GM12878 (cell line): Measurements from ENCODE around the gene MEF2C. TPM values are rescaled to one million over a fixed set of nuclear protein-coding genes. Genes with fewer than 3 reads are reported as not detected.

Experiments
- ATAC-seq: fragments of 200-7000 bp; cut with Tn5 transposase; 3 replicates; pipeline ENCODE4 v1.9.1; 2020; ENCODE audit warnings: mild to moderate bottlenecking, moderate library complexity
- BruUV-seq: library from RNA; stranded (reverse); fragments of 400-500 nt; replicated peaks from 2 replicates; lab custom pipeline; 2021; lab: Mats Ljungman, UMichigan
- CTCF ChIA-PET: fragments of 300-600 bp; sonication (Branson Sonifier 250); formaldehyde crosslinking; extraction: SDS; loops from one replicate; lab custom pipeline; 2021; ENCODE audit warnings: inconsistent platforms; lab: Yijun Ruan, JAX
- POLR2A ChIA-PET: fragments of 350-600 bp; formaldehyde crosslinking; extraction: SDS; loops from one replicate; lab custom pipeline; 2021; ENCODE audit warnings: inconsistent platforms; lab: Charles Lee
- RAD21 ChIA-PET: fragments of 300-600 bp; sonication (Branson Sonifier 250); formaldehyde crosslinking; loops from one replicate; lab custom pipeline; 2023; ENCODE audit warnings: antibody characterized with exemption; ENCODE audit not compliant: unreplicated experiment; lab: Charles Lee
- SMC1A ChIA-PET: fragments of 300-600 bp; sonication (Branson Sonifier 250); formaldehyde crosslinking; loops from one replicate; lab custom pipeline; 2023; ENCODE audit not compliant: unreplicated experiment, uncharacterized antibody; lab: Charles Lee
- DNase-seq: peaks from one replicate; pipeline ENCODE4 v3.0.0-alpha.2; 2011; ENCODE audit warnings: low read depth, low spot score
- FAIRE-seq: peaks from 3 replicates; lab custom pipeline; 2011; peaks lifted over from hg19 to GRCh38; lab: Jason Lieb, UNC
- H2AFZ ChIP-seq: 2 replicates; pipeline ENCODE4 v1.6.0; 2011; ENCODE audit warnings: low read depth, low read length, control low read depth; ENCODE audit not compliant: control insufficient read depth
- H3K27ac ChIP-seq: 2 replicates; pipeline ENCODE4 v1.5.1; 2011; ENCODE audit warnings: control low read depth; ENCODE audit not compliant: control insufficient read depth, insufficient read depth
- H3K27me3 ChIP-seq, 2 experiments: replicated peaks in 1 of 2; 2 replicates each; pipeline versions ENCODE4 v1.6.0 to v1.6.1; 2011; ENCODE audit warnings: low read length in 1 of 2; ENCODE audit not compliant: control insufficient read depth in 2 of 2, insufficient read depth in 2 of 2
- H3K36me3 ChIP-seq, 2 experiments: 2 replicates each; pipeline ENCODE4 v1.5.1; 2011; ENCODE audit warnings: low read length in 1 of 2; ENCODE audit not compliant: control insufficient read depth in 2 of 2, insufficient read depth in 2 of 2
- H3K4me1 ChIP-seq: 2 replicates; pipeline ENCODE4 v1.6.1; 2011; ENCODE audit warnings: mild to moderate bottlenecking, low read length, moderate library complexity, mixed read lengths; ENCODE audit not compliant: control insufficient read depth, insufficient read depth
- H3K4me2 ChIP-seq: 2 replicates; pipeline ENCODE4 v1.6.0; 2011; ENCODE audit warnings: control low read depth; ENCODE audit not compliant: control insufficient read depth, insufficient read depth
- H3K4me3 ChIP-seq: fragments of 200-600 bp; sonication (generic); 2 replicates; pipeline ENCODE4 v1.5.1; 2016
- H3K79me2 ChIP-seq: 2 replicates; pipeline ENCODE4 v1.6.0; 2011; ENCODE audit warnings: low read length; ENCODE audit not compliant: control insufficient read depth, insufficient read depth
- H3K9ac ChIP-seq: 2 replicates; pipeline ENCODE4 v1.8.0; 2011; ENCODE audit warnings: low read length, control low read depth, mixed read lengths; ENCODE audit not compliant: control insufficient read depth, insufficient read depth
- H3K9me3 ChIP-seq: replicated peaks from 3 replicates; pipeline ENCODE4 v1.5.1; 2011; ENCODE audit warnings: mild to moderate bottlenecking, low read length; ENCODE audit not compliant: control insufficient read depth, insufficient read depth
- H4K20me1 ChIP-seq: 2 replicates; pipeline ENCODE4 v1.6.0; 2011; ENCODE audit not compliant: control insufficient read depth, insufficient read depth
- CBX3 ChIP-seq: fragments of 200-600 bp; sonication (generic); IDR thresholded peaks from 2 replicates; pipeline ENCODE4 v1.6.1; 2016; ENCODE audit warnings: low read depth, borderline replicate concordance
- GATAD2B ChIP-seq: fragments of 450-650 bp; conservative IDR thresholded peaks from 2 replicates; pipeline ENCODE4 v1.6.1; 2017; ENCODE audit warnings: low read depth, mild to moderate bottlenecking, moderate library complexity
- HDGF ChIP-seq: fragments of 450-650 bp; IDR thresholded peaks from 2 replicates; pipeline ENCODE4 v1.6.1; 2016; ENCODE audit warnings: antibody characterized with exemption
- MLLT1 ChIP-seq: fragments of 450-650 bp; IDR thresholded peaks from 2 replicates; pipeline ENCODE4 v1.6.1; 2016; ENCODE audit warnings: mild to moderate bottlenecking
- PAX5 ChIP-seq: IDR thresholded peaks from 2 replicates; pipeline ENCODE4 v1.6.1; 2011; ENCODE audit warnings: low read depth, low read length, borderline replicate concordance
- RAD51 ChIP-seq: fragments of 450-650 bp; IDR thresholded peaks from 2 replicates; pipeline ENCODE4 v1.6.1; 2016; ENCODE audit warnings: moderate library complexity, mild to moderate bottlenecking, inconsistent platforms
- SP1 ChIP-seq: IDR thresholded peaks from one replicate; pipeline ENCODE4 v1.6.1; 2011; ENCODE audit warnings: low read depth, low read length
- WGBS: methylation state at CpG from one replicate; pipeline ENCODE4 v1.1.6; 2016; ENCODE audit warnings: low lambda C conversion rate; ENCODE audit not compliant: insufficient replicate concordance, insufficient coverage; ENCODE audit errors: missing lambda C conversion rate; 5-methylcytosine and 5-hydroxymethylcytosine counted together
- in situ Hi-C: fragments of 300-500 bp; cut with MboI; formaldehyde crosslinking; loops from 9 replicates; pipeline ENCODE4 v1.14.3; 2018; ENCODE audit warnings: mixed read lengths
- intact Hi-C: fragments of 100-400 bp; cut with micrococcal nuclease; formaldehyde crosslinking; loops from one replicate; pipeline ENCODE4 v1.14.2; 2022; ENCODE audit not compliant: unreplicated experiment
- polyA plus RNA-seq, 11 experiments: library from polyadenylated mRNA; depleted of rRNA in 4 of 11; unstranded in 6 of 11; stranded (reverse) in 5 of 11; fragments of >200 nt; fragmentation: Nextera tagmentation in 4 of 11; fragmentation: Illumina TruSeq in 1 of 11; extraction: Ambion mirVana in 4 of 11; extraction: Trizol in 1 of 11; gene quantifications; 1 replicate in 1 of 11; 2 replicates in 10 of 11; pipeline versions ENCODE4 v1.2.1 to v1.2.3, GENCODE V29; 2011 to 2016; ENCODE audit warnings: inconsistent platforms in 2 of 11, missing spikeins in 2 of 11, low read depth in 1 of 11
- total RNA-seq, 4 experiments: library from RNA; depleted of rRNA in 3 of 4; stranded (reverse); fragments of >200 nt in 3 of 4; fragmentation: Illumina TruSeq in 1 of 4; extraction: Trizol in 1 of 4; gene quantifications; 2 replicates each; pipeline versions ENCODE4 v1.2.1 to v1.2.3, GENCODE V29; 2013 to 2021
- TF ChIP-seq, protein P1 (sequence below): fragments of 450-650 bp; IDR thresholded peaks from 2 replicates; pipeline ENCODE4 v1.6.1; 2017; ENCODE audit warnings: antibody characterized with exemption, mild to moderate bottlenecking, moderate library complexity

MEF2C gene
- total and polyA plus RNA-seq, 10 of the 15 experiments (the other 5 are each of a cell fraction or from before 2014, with no cell fraction given): 104 to 225 (median 180) TPM

GRCh38 chr5:88787856-88788255 is 95.1 kb downstream of the MEF2C start:
- H3K4me3 ChIP-seq: no peak overlapping the region
- peaks cover 0 to 24% of the 10 kb centered on the region in 2 experiments; a peak in 3 of 4 replicates for H3K36me3 ChIP-seq
- no peaks in the 10 kb centered on the region for H4K20me1 ChIP-seq
- no peaks in the 10 kb centered on the region for H3K27me3 ChIP-seq
- H3K27ac ChIP-seq: no peak overlapping the region
- ChIA-PET CTCF (interaction anchor here (1.1 to 4.7 kb wide), 3 partner anchors 18 to 59 kb away, joined by 4 to 39 read pairs (median 7); no protein-coding TSS in a partner anchor), SMC1A (interaction anchor here (0.9 to 8.1 kb wide), 10 partner anchors 11 to 65 kb away, joined by 3 to 99 read pairs (median 10); no protein-coding TSS in a partner anchor)
- 90% methylated on average over 3 of the region's 3 CpGs for WGBS
- no peak for FAIRE-seq
- in situ Hi-C loops: no loop called here
- H3K4me1 ChIP-seq: peaks cover 7% of the 10 kb centered on the region; the same call in 1 of the 2 replicates
- H3K9ac ChIP-seq: no peak overlapping the region
- no peak overlapping the region for H3K4me2 ChIP-seq
- TF ChIP-seq HDGF (no peak), RAD51 (no peak), CBX3 (no peak), SP1 (no peak), PAX5 (no peak), MLLT1 (no peak), GATAD2B (no peak)
- TF ChIP-seq, protein P1, sequence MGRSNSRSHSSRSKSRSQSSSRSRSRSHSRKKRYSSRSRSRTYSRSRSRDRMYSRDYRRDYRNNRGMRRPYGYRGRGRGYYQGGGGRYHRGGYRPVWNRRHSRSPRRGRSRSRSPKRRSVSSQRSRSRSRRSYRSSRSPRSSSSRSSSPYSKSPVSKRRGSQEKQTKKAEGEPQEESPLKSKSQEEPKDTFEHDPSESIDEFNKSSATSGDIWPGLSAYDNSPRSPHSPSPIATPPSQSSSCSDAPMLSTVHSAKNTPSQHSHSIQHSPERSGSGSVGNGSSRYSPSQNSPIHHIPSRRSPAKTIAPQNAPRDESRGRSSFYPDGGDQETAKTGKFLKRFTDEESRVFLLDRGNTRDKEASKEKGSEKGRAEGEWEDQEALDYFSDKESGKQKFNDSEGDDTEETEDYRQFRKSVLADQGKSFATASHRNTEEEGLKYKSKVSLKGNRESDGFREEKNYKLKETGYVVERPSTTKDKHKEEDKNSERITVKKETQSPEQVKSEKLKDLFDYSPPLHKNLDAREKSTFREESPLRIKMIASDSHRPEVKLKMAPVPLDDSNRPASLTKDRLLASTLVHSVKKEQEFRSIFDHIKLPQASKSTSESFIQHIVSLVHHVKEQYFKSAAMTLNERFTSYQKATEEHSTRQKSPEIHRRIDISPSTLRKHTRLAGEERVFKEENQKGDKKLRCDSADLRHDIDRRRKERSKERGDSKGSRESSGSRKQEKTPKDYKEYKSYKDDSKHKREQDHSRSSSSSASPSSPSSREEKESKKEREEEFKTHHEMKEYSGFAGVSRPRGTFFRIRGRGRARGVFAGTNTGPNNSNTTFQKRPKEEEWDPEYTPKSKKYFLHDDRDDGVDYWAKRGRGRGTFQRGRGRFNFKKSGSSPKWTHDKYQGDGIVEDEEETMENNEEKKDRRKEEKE: no peak
- TF ChIP-seq, all 136 proteins: peak for 0
- ChIA-PET POLR2A (interaction anchor here (1.0 to 1.2 kb wide), 3 partner anchors 16 to 57 kb away, joined by 3 to 5 read pairs (median 3); no protein-coding TSS in a partner anchor), RAD21 (interaction anchor here (0.8 to 2.8 kb wide), 5 partner anchors 12 to 58 kb away, joined by 3 to 14 read pairs (median 3); no protein-coding TSS in a partner anchor)
- BruUV-seq: no TSS peak
- ATAC-seq (no peak), DNase-seq (no peak)
- H3K79me2 ChIP-seq: peaks cover 60% of the 10 kb centered on the region
- no peaks in the 10 kb centered on the region for H3K9me3 ChIP-seq
- H2AFZ ChIP-seq: no peak overlapping the region
- intact Hi-C loops: no loop called here
